ENCODE data around the gene SSC5D. TPM values are rescaled to one million over a fixed set of nuclear protein-coding genes. Genes with fewer than 3 reads are reported as not detected.

The SSC5D gene
- total and polyA plus RNA-seq, 8 donors = 0.60 to 5.3 (median 1.4) TPM

DNA sequence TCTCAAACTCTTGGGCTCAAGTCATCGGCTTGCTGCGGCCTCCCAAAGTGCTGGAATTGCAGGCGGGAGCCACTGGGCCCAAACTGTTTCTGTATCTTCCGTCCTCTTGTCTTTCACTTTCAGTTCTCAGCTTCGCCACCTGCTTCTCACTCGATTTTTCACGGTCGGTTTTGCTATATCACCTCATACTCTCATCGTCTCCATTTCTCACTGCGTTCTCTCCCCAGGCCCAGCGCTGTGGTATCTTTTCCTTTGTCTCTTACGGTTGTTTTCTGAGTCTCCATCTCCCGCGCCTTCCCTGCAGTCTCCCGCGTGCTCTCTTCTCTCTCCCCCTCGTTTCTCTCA is 14.9 kb downstream of the SSC5D start:
- intact Hi-C loops (cut with DNase I) = loop anchor here in 2 of 3 donors (5.0 kb wide), 2 partner anchors 361 to 366 kb away; no protein-coding TSS in a partner anchor
- no peak for FAIRE-seq
- H3K4me3 ChIP-seq = no peak overlapping the region

GRCh38 chr19:55503502-55504251 is 15.4 kb downstream of the SSC5D start:
- Histone ChIP-seq H3K9me3 (no peaks in the 10 kb centered on the region), H3K4me1 (no peaks in the 10 kb centered on the region), H3K27me3 (no peaks in the 10 kb centered on the region), H3K4me3 (peak overlapping the region in 3 of 4 donors; percentile 13 to 34 (median 21)), H3K27ac (peak overlapping the region in 1 of 4 donors; percentile 17), H3K36me3 (no peaks in the 10 kb centered on the region)
- FAIRE-seq (no peak), DNase-seq (peak; percentile 89 to 99 (median 92)), ATAC-seq (peak; percentile 97 to 99 (median 98))
- TF ChIP-seq, protein P1, sequence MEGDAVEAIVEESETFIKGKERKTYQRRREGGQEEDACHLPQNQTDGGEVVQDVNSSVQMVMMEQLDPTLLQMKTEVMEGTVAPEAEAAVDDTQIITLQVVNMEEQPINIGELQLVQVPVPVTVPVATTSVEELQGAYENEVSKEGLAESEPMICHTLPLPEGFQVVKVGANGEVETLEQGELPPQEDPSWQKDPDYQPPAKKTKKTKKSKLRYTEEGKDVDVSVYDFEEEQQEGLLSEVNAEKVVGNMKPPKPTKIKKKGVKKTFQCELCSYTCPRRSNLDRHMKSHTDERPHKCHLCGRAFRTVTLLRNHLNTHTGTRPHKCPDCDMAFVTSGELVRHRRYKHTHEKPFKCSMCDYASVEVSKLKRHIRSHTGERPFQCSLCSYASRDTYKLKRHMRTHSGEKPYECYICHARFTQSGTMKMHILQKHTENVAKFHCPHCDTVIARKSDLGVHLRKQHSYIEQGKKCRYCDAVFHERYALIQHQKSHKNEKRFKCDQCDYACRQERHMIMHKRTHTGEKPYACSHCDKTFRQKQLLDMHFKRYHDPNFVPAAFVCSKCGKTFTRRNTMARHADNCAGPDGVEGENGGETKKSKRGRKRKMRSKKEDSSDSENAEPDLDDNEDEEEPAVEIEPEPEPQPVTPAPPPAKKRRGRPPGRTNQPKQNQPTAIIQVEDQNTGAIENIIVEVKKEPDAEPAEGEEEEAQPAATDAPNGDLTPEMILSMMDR (IDR thresholded peaks at IDR 0.05) = peak; percentile 97 to 99 (median 98)
- WGBS, 2 donors = 11% methylated on average over 60 to 64 of the region's 64 CpGs
- intact Hi-C loops (cut with DNase I) = loop anchor here in 2 of 3 donors (2.0 to 5.0 kb wide), 3 partner anchors 39 to 366 kb away; partner anchors contain the start of gene C19orf85 (in 1 of the 2)

More for the DNA sequence above, 14.9 kb downstream of the SSC5D start:
- ATAC-seq (no peak), DNase-seq (no peak)
- WGBS, 2 donors = 78 to 86% methylated on average over 17 of the region's 17 CpGs
- TF ChIP-seq, protein P1 (IDR thresholded peaks at IDR 0.05) = no peak
- Histone ChIP-seq H3K9me3 (no peaks in the 10 kb centered on the region), H3K27ac (no peak overlapping the region), H3K27me3 (no peaks in the 10 kb centered on the region), H3K36me3 (no peaks in the 10 kb centered on the region), H3K4me1 (no peaks in the 10 kb centered on the region)

- no peaks in the 10 kb centered on the region for H3K27me3 ChIP-seq
- FAIRE-seq = no peak
- no peak for DNase-seq
- WGBS, 2 donors = 14 to 20% methylated on average over 13 of the region's 13 CpGs
- H3K27ac ChIP-seq = no peak overlapping the region
- no peaks in the 10 kb centered on the region for H3K4me1 ChIP-seq
- ATAC-seq = peak in 1 of 4 donors; percentile 5
- intact Hi-C loops (cut with DNase I) = loop anchor here in 2 of 3 donors (2.0 to 5.0 kb wide), 3 partner anchors 39 to 367 kb away; partner anchors contain the start of gene C19orf85 (in 1 of the 2)
- no peaks in the 10 kb centered on the region for H3K9me3 ChIP-seq
- H3K4me3 ChIP-seq = peak overlapping the region in 2 of 4 donors; percentile 21 to 34
- TF ChIP-seq, protein P1 (IDR thresholded peaks at IDR 0.05) = no peak
- H3K36me3 ChIP-seq = no peaks in the 10 kb centered on the region
Observed at GRCh38 chr19:55504252-55504603, 16.0 kb downstream of the SSC5D start.

DNA sequence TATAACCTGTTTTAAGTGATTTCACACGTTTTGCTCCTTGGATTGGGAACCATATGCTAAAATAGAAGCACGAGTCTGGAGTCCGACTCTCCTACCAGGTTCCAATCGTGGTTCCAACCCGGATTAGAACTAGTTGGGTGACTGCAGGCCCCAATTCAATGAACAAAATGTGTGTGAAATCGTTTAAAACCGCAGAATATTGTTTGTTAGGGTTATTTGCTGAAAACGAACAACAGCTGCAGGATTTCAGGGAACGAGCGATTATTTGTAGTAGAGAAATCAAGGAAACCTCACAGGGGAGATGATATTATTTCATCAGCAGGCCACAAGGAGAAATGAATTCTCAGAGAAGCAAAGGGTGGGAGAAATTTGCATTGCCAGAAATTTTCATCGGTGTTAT is 16.7 kb downstream of the SSC5D start:
- Histone ChIP-seq H3K36me3 (no peaks in the 10 kb centered on the region), H3K27me3 (no peaks in the 10 kb centered on the region), H3K4me1 (no peaks in the 10 kb centered on the region), H3K9me3 (no peaks in the 10 kb centered on the region), H3K4me3 (no peak overlapping the region), H3K27ac (no peak overlapping the region)
- intact Hi-C loops (cut with DNase I) = loop anchor here in 2 of 3 donors (2.0 to 5.0 kb wide), 3 partner anchors 40 to 368 kb away; partner anchors contain the start of gene C19orf85 (in 1 of the 2)
- 58 to 69% methylated on average over 11 of the region's 11 CpGs for WGBS, 2 donors
- no peak for FAIRE-seq
- ATAC-seq = no peak
- TF ChIP-seq, protein P1 (IDR thresholded peaks at IDR 0.05) = no peak
- no peak for DNase-seq

DNA sequence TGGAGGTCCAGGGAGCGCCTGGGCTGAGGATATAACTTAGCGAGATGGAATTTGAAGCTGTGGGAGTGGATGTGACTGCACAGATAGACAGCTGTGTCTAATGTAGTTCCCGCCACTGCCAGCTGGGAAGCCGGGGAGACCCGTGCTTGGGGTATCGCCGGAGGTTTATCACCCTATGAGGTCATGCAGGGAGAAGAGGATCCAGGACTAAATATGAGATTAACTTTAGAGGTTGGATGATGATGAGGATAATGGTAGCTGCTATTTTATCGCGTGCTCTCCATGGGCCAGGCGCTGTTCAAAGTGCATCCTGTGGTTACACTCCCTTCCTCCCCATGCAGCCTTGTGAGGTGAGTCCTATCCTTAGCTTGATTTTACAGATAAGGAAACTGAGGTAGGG is 19.9 kb downstream of the SSC5D start:
- TF ChIP-seq, protein P1 (IDR thresholded peaks at IDR 0.05) = no peak
- H3K4me1 ChIP-seq = no peaks in the 10 kb centered on the region
- ATAC-seq (no peak), FAIRE-seq (no peak), DNase-seq (no peak)
- no peak overlapping the region for H3K27ac ChIP-seq
- 54 to 70% methylated on average over 10 of the region's 10 CpGs for WGBS, 2 donors
- no peak overlapping the region for H3K4me3 ChIP-seq
- intact Hi-C loops (cut with DNase I) = no loop called here
- H3K36me3 ChIP-seq = no peaks in the 10 kb centered on the region
- H3K9me3 ChIP-seq = no peaks in the 10 kb centered on the region
- H3K27me3 ChIP-seq = no peaks in the 10 kb centered on the region
